K562 (cell line): ENCODE measurements around the gene ACR.
"Not testable (repeated sequence)": the region's sequence is repeated elsewhere in the genome, so short reads cannot be mapped to it uniquely, and the experiment has no call there.

Experiments used
- EHMT2 ChIP-seq: fragments of 450-650 bp; IDR thresholded peaks from 2 replicates; pipeline ENCODE4 v1.6.1; 2018; ENCODE audit warnings: antibody characterized with exemption
- ETV6 ChIP-seq, 3 experiments: fragments of 150-350 bp in 1 of 3; sonication (generic) in 1 of 3; formaldehyde crosslinking in 1 of 3; IDR thresholded peaks; 2 replicates each; pipeline versions ENCODE4 v1.6.1 to v1.8.0; 2014 to 2022; ENCODE audit warnings: borderline replicate concordance in 2 of 3, low read depth in 2 of 3, antibody characterized with exemption in 1 of 3, low read length in 1 of 3, mild to moderate bottlenecking in 1 of 3, missing genetic modification reagents in 1 of 3
- EZH2 ChIP-seq: IDR thresholded peaks from 2 replicates; pipeline ENCODE4 v1.6.1; 2012; ENCODE audit warnings: low read depth, mild to moderate bottlenecking, inconsistent platforms, low read length, borderline replicate concordance
- GTF2F1 ChIP-seq: IDR thresholded peaks from 2 replicates; pipeline ENCODE4 v1.6.1; 2011; ENCODE audit warnings: low read depth, low read length, improper control_type of control experiment
- HDAC8 ChIP-seq: fragments of 450-650 bp; IDR thresholded peaks from 2 replicates; pipeline ENCODE4 v1.6.1; 2016; ENCODE audit warnings: mild to moderate bottlenecking, missing genetic modification characterization, moderate library complexity, missing compliant biosample characterization
- MTA1 ChIP-seq: fragments of 450-650 bp; IDR thresholded peaks from 2 replicates; pipeline ENCODE4 v1.6.1; 2017; ENCODE audit warnings: borderline replicate concordance
- POLR2A ChIP-seq: fragments of 450-650 bp; conservative IDR thresholded peaks from 2 replicates; pipeline ENCODE4 v1.6.1; 2016
- POLR2AphosphoS5 ChIP-seq: IDR thresholded peaks from 2 replicates; pipeline ENCODE4 v1.6.1; 2011; ENCODE audit warnings: mild to moderate bottlenecking, low read depth, low read length, moderate library complexity; ENCODE audit not compliant: control insufficient read depth, insufficient read depth
- RCOR1 ChIP-seq, 2 experiments: IDR thresholded peaks; 2 replicates each; pipeline ENCODE4 v1.6.1; 2012; ENCODE audit warnings: low read depth in 2 of 2, low read length in 2 of 2, borderline replicate concordance in 1 of 2, improper control_type of control experiment in 1 of 2
- SIX5 ChIP-seq, 2 experiments: IDR thresholded peaks; 2 replicates each; pipeline ENCODE4 v1.6.1; 2011; ENCODE audit warnings: low read length in 2 of 2, borderline replicate concordance in 1 of 2, low read depth in 1 of 2, mild to moderate bottlenecking in 1 of 2, moderate library complexity in 1 of 2; ENCODE audit not compliant: insufficient read depth in 1 of 2
- ZNF133 ChIP-seq: fragments of 250-450 bp; sonication (Bioruptor Pico); IDR thresholded peaks from 2 replicates; pipeline ENCODE4 v1.4.0; 2020; ENCODE audit warnings: mild to moderate bottlenecking
- ZNF146 ChIP-seq: IDR thresholded peaks from one replicate; pipeline ENCODE4 v1.6.1; 2018; ENCODE audit warnings: missing compliant biosample characterization; ENCODE audit not compliant: unreplicated experiment

DNA sequence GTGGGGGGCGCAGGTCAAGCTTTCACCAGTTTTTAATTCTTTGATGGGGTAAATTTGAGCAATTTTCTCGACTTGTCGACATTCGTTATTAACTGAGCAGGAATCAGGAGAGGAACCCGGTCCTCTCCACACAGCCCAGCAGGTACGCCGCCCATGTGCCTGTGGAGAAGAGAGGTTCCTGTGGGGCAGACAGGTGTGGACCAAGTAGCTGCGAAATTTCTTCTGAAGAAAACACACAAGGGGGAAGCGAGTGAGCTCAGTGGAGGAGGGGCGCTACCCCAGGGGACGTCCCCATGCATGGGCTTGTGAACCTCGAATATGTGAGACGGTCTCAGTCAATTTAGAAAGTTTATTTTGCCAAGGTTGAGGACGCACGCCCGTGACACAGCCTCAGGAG, 45.9 kb downstream of the ACR start:
- not testable (repeated sequence) for TF ChIP-seq RCOR1 (IDR thresholded peaks at IDR 0.05; ENCODE audit: borderline replicate concordance in 1 of 2, low read depth in 2 of 2, low read length in 2 of 2); ZNF133 (CRISPR knock-in tag); EHMT2; GTF2F1; POLR2AphosphoS5; POLR2A; SIX5 (IDR thresholded peaks at IDR 0.05; ENCODE audit: borderline replicate concordance in 1 of 2, insufficient read depth in 1 of 2, low read depth in 1 of 2, low read length in 2 of 2); MTA1; ZNF146 (CRISPR knock-in tag); ETV6 (IDR thresholded peaks at IDR 0.05; ENCODE audit: borderline replicate concordance in 1 of 2, low read depth in 2 of 2, low read length in 1 of 2); ETV6 (CRISPR knock-in tag; IDR thresholded peaks at IDR 0.05; ENCODE audit: borderline replicate concordance); EZH2; HDAC8 (tag)
